Measurements from ENCODE around the gene CNTNAP2. TPM values are rescaled to one million over a fixed set of nuclear protein-coding genes. Genes with fewer than 3 reads are reported as not detected.

Gene CNTNAP2
- total and polyA plus RNA-seq, 2 experiments from 2014 or later, result not detected

- Histone ChIP-seq H3K4me2 (ENCODE audit: unreplicated experiment) (no peak overlapping the region), H3K27ac (no peak overlapping the region), H3K9me2 (ENCODE audit: insufficient read depth) (no peaks in the 10 kb centered on the region), H3F3A (ENCODE audit: insufficient read depth) (no peaks in the 10 kb centered on the region), H2AFZ (no peak overlapping the region), H3K9me3 (ENCODE audit: low read depth) (no peaks in the 10 kb centered on the region), H3K9ac (no peak overlapping the region), H3K4me3 (no peak overlapping the region), H3K27me3 (replicated peaks; ENCODE audit: insufficient read depth) (no peaks in the 10 kb centered on the region), H3K4me1 (ENCODE audit: insufficient read depth) (no peaks in the 10 kb centered on the region), H3K79me2 (ENCODE audit: insufficient read depth) (no peaks in the 10 kb centered on the region), H3K36me3 (ENCODE audit: low read depth) (no peaks in the 10 kb centered on the region), H4K20me1 (ENCODE audit: insufficient read depth) (no peaks in the 10 kb centered on the region)
- TF ChIP-seq EZH2 (IDR thresholded peaks at IDR 0.05; ENCODE audit: insufficient read depth, poor library complexity, severe bottlenecking) (no peak), EZH2phosphoT487 (IDR thresholded peaks at IDR 0.05; ENCODE audit: insufficient read depth, low read depth) (no peak)
- peak; percentile 54 for DNase-seq
- in situ Hi-C loops (cut with MboI), result no loop called here
- 11 to 21% methylated on average over 7 of the region's 7 CpGs for WGBS, 2 experiments (ENCODE audit: low coverage in 1 of 2, low lambda C conversion rate in 2 of 2, missing lambda C conversion rate in 2 of 2)
Measured at GRCh38 chr7:147523056-147523455, 1406.5 kb downstream of the CNTNAP2 start.

DNA sequence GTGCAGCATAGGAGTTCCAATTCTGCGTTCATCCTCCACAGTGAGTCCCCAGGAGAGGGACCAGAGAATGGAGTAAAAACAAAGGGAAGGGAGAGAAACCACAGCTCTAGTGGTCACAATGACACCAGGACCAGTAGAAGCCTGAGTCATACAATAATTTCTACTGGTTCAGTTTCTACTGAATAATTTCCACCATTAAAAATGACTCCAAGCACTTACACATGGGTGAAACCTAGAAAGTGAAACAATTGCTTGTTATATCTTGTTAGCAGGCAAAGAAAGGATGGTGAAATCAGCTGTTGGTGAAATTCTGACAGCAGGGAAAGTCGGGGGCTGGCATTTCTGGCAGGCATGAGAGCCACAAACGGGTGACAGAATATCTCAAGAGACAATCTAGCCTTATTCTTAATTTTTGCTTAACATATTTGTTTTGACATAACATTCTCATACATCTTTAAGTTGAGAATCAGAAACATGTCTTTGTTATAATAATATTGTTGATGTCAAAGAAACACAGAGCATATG, 1408.2 kb downstream of the CNTNAP2 start:
- Histone ChIP-seq H3K4me3 (no peak overlapping the region), H3K79me2 (ENCODE audit: insufficient read depth) (no peaks in the 10 kb centered on the region), H3K27me3 (replicated peaks; ENCODE audit: insufficient read depth) (no peaks in the 10 kb centered on the region), H3K4me2 (ENCODE audit: unreplicated experiment) (no peak overlapping the region), H3K4me1 (ENCODE audit: insufficient read depth) (no peaks in the 10 kb centered on the region), H4K20me1 (ENCODE audit: insufficient read depth) (no peaks in the 10 kb centered on the region), H3K9me3 (ENCODE audit: low read depth) (no peaks in the 10 kb centered on the region), H3K36me3 (ENCODE audit: low read depth) (no peaks in the 10 kb centered on the region), H3F3A (ENCODE audit: insufficient read depth) (no peaks in the 10 kb centered on the region), H3K9ac (no peak overlapping the region), H3K27ac (no peak overlapping the region), H2AFZ (no peak overlapping the region), H3K9me2 (ENCODE audit: insufficient read depth) (no peaks in the 10 kb centered on the region)
- in situ Hi-C loops (cut with MboI), result no loop called here
- 12 to 16% methylated on average over 3 of the region's 3 CpGs for WGBS, 2 experiments (ENCODE audit: low coverage in 1 of 2, low lambda C conversion rate in 2 of 2, missing lambda C conversion rate in 2 of 2)
- peak; percentile 15 for DNase-seq
- TF ChIP-seq EZH2phosphoT487 (IDR thresholded peaks at IDR 0.05; ENCODE audit: insufficient read depth, low read depth), result no peak

DNA sequence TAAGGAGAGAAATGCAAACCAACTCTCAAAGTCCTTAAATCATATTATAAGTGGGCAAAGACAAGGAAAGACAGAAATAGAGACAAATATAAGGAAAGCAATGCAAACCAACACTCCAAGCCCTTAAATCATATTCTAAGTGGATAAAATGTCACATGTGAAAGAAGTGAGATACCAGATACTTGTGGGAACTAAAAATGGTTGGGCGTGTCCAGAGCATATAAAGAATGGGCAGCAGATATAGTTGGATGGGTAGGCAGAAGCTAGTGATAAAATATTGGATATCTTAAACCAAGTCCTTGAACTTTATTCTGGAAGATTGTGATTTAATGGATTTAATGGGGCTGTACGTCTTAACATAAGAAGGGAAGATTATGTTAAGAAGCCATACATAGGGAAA, 1408.7 kb downstream of the CNTNAP2 start:
- Histone ChIP-seq H3K4me1 (ENCODE audit: insufficient read depth) (no peaks in the 10 kb centered on the region), H3K36me3 (ENCODE audit: low read depth) (no peaks in the 10 kb centered on the region), H3K79me2 (ENCODE audit: insufficient read depth) (no peaks in the 10 kb centered on the region), H3K4me2 (ENCODE audit: unreplicated experiment) (no peak overlapping the region), H3K4me3 (no peak overlapping the region), H3K27ac (no peak overlapping the region), H3K9me3 (ENCODE audit: low read depth) (no peaks in the 10 kb centered on the region), H2AFZ (no peak overlapping the region), H3F3A (ENCODE audit: insufficient read depth) (no peaks in the 10 kb centered on the region), H3K9me2 (ENCODE audit: insufficient read depth) (no peaks in the 10 kb centered on the region), H3K9ac (no peak overlapping the region), H3K27me3 (replicated peaks; ENCODE audit: insufficient read depth) (no peaks in the 10 kb centered on the region), H4K20me1 (ENCODE audit: insufficient read depth) (no peaks in the 10 kb centered on the region)
- no peak for DNase-seq
- in situ Hi-C loops (cut with MboI), result no loop called here
- WGBS, 2 experiments (ENCODE audit: low coverage in 1 of 2, low lambda C conversion rate in 2 of 2, missing lambda C conversion rate in 2 of 2), result 21 to 28% methylated on average over 2 of the region's 2 CpGs
- no peak for TF ChIP-seq EZH2phosphoT487 (IDR thresholded peaks at IDR 0.05; ENCODE audit: insufficient read depth, low read depth)
- TF ChIP-seq EZH2 (IDR thresholded peaks at IDR 0.05; ENCODE audit: insufficient read depth, poor library complexity, severe bottlenecking), result no peak

DNA sequence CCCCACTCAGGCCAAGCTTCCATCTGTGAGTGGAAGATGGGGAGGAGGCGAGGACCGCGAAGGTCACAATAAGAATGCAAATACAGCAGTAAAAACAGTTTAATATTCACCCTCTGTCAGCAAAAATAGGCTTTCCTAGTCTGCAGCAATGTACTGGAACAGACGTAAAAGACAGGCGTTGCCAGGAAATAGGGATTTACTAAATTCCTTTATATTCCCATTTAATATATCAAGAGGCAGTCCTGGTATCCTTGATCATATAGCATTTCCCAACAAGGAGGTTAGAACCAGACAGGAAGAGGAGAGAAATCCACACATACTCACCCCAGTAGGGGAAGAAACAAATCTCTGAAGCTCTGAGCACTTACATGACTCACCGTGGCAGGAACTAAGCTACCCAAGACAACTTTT, 1419.1 kb downstream of the CNTNAP2 start:
- in situ Hi-C loops (cut with MboI), result no loop called here
- Histone ChIP-seq H3K79me2 (ENCODE audit: insufficient read depth) (no peaks in the 10 kb centered on the region), H4K20me1 (ENCODE audit: insufficient read depth) (no peaks in the 10 kb centered on the region), H3K36me3 (ENCODE audit: low read depth) (no peaks in the 10 kb centered on the region), H3F3A (ENCODE audit: insufficient read depth) (no peaks in the 10 kb centered on the region), H3K9me3 (ENCODE audit: low read depth) (no peaks in the 10 kb centered on the region), H3K27me3 (replicated peaks; ENCODE audit: insufficient read depth) (no peaks in the 10 kb centered on the region), H3K27ac (no peak overlapping the region), H3K9me2 (ENCODE audit: insufficient read depth) (no peaks in the 10 kb centered on the region), H3K4me3 (no peak overlapping the region), H3K4me2 (ENCODE audit: unreplicated experiment) (no peak overlapping the region), H3K9ac (no peak overlapping the region), H3K4me1 (ENCODE audit: insufficient read depth) (no peaks in the 10 kb centered on the region), H2AFZ (no peak overlapping the region)
- peak; percentile 36 for DNase-seq
- TF ChIP-seq EZH2 (IDR thresholded peaks at IDR 0.05; ENCODE audit: insufficient read depth, poor library complexity, severe bottlenecking), result no peak
- TF ChIP-seq EZH2phosphoT487 (IDR thresholded peaks at IDR 0.05; ENCODE audit: insufficient read depth, low read depth), result no peak
- 42 to 54% methylated on average over 6 of the region's 6 CpGs for WGBS, 2 experiments (ENCODE audit: low coverage in 1 of 2, low lambda C conversion rate in 2 of 2, missing lambda C conversion rate in 2 of 2)

- in situ Hi-C loops (cut with MboI), result no loop called here
- Histone ChIP-seq H3K9me3 (ENCODE audit: low read depth) (no peaks in the 10 kb centered on the region), H3K27me3 (replicated peaks; ENCODE audit: insufficient read depth) (no peaks in the 10 kb centered on the region), H3K9ac (no peak overlapping the region), H3K79me2 (ENCODE audit: insufficient read depth) (no peaks in the 10 kb centered on the region), H3K4me3 (no peak overlapping the region), H3K36me3 (ENCODE audit: low read depth) (no peaks in the 10 kb centered on the region), H4K20me1 (ENCODE audit: insufficient read depth) (no peaks in the 10 kb centered on the region), H3K9me2 (ENCODE audit: insufficient read depth) (no peaks in the 10 kb centered on the region), H3K4me2 (ENCODE audit: unreplicated experiment) (no peak overlapping the region), H2AFZ (no peak overlapping the region), H3K27ac (no peak overlapping the region), H3F3A (ENCODE audit: insufficient read depth) (no peaks in the 10 kb centered on the region), H3K4me1 (ENCODE audit: insufficient read depth) (no peaks in the 10 kb centered on the region)
- WGBS, 2 experiments (ENCODE audit: low coverage in 1 of 2, low lambda C conversion rate in 2 of 2, missing lambda C conversion rate in 2 of 2), result 0 to 10% methylated on average over 2 of the region's 2 CpGs
- DNase-seq, result no peak
- TF ChIP-seq EZH2phosphoT487 (IDR thresholded peaks at IDR 0.05; ENCODE audit: insufficient read depth, low read depth) (no peak), EZH2 (IDR thresholded peaks at IDR 0.05; ENCODE audit: insufficient read depth, poor library complexity, severe bottlenecking) (no peak)
Measured at GRCh38 chr7:147539685-147540084, 1423.1 kb downstream of the CNTNAP2 start.

Data from GM23248 (cell line).